Omental fat pad (tissue), 4 donors: Measurements from ENCODE around the gene TBC1D32. TPM values are rescaled to one million over a fixed set of nuclear protein-coding genes. Genes with fewer than 3 reads are reported as not detected.

Source experiments
- ATAC-seq: fragments of 150-250 bp; one replicate; pipeline ENCODE4 v1.9.1; 2016; ENCODE audit warnings: mild to moderate bottlenecking, moderate library complexity; ENCODE audit not compliant: low FRiP score
- DNase-seq: peaks from one replicate; pipeline ENCODE4 v3.0.0-alpha.2; 2019; ENCODE audit warnings: low spot score
- total RNA-seq, 4 donors: library from RNA; depleted of rRNA; stranded (reverse); fragments of >200 nt; gene quantifications; one replicate each; pipeline ENCODE4 v1.1.0, GENCODE V29; 2016
- TF ChIP-seq, protein P1 (sequence below), 3 donors: fragments of 450-650 bp; IDR thresholded peaks; one replicate each; pipeline ENCODE4 v1.5.1; 2016 to 2017; ENCODE audit warnings: antibody characterized with exemption in 3 of 3, mild to moderate bottlenecking in 3 of 3, moderate library complexity in 2 of 3

Gene TBC1D32
- total RNA-seq, 4 donors from 2014 or later: 4.6 to 11.4 (median 7.4) TPM

DNA sequence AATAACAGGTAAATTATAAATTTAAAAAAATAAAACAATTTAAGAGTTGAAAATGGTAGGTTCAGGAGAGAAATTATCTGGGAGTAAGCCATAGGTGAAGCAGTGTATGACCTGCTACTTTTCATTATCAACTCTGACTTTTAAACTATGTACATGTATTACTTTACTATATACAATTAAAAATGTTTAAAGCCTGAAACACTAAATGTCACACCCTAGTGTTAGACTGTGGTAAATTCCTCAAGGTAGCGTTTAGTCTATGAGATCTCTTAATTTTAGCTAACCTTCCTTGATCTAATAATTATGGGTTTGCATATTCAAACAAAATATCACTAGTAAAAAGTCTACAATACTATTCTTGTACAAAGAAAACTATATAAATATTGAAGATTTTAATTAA, 22.3 kb upstream of the TBC1D32 start:
- no peak for ATAC-seq
- TF ChIP-seq, protein P1, sequence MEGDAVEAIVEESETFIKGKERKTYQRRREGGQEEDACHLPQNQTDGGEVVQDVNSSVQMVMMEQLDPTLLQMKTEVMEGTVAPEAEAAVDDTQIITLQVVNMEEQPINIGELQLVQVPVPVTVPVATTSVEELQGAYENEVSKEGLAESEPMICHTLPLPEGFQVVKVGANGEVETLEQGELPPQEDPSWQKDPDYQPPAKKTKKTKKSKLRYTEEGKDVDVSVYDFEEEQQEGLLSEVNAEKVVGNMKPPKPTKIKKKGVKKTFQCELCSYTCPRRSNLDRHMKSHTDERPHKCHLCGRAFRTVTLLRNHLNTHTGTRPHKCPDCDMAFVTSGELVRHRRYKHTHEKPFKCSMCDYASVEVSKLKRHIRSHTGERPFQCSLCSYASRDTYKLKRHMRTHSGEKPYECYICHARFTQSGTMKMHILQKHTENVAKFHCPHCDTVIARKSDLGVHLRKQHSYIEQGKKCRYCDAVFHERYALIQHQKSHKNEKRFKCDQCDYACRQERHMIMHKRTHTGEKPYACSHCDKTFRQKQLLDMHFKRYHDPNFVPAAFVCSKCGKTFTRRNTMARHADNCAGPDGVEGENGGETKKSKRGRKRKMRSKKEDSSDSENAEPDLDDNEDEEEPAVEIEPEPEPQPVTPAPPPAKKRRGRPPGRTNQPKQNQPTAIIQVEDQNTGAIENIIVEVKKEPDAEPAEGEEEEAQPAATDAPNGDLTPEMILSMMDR (IDR thresholded peaks at IDR 0.05): no peak
- no peak for DNase-seq

DNA sequence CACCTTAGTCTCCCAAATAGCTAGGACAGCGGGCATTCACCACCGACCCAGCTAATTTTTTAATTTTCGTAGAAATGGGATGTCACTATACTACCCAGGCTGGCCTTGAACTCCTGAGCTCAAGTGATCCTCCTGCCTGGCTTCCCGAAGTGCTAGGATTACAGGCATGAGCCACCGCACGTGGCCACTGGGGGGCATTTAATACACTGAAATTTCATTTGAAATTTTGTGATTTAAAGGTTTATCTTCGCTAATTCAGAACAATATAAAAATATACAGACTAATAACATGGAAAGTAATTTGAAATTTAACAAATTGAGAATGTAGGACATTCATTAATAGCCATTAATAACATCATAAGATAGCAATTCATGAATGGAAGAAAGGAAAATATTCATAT, 20.5 kb upstream of the TBC1D32 start:
- ATAC-seq: no peak
- TF ChIP-seq, protein P1 (IDR thresholded peaks at IDR 0.05): no peak

DNA sequence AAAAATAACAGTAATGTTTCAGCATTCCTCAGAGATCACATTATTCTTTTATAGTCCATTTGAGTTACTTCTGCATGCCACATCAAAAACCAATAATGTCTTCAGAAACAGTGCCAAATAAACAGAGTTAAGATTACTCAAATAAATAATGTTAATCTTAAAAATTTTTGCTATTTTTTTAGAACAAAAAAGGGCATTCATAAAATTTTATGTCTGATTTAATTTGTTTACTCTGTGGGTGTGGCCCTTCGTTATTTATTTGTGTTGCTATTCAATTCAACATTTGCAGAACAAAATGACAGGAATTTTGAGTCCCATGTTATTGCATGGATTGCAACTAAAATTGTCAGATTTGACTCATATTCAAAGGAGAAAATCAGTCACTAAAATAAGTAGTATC, 18.7 kb upstream of the TBC1D32 start:
- no peak for DNase-seq
- no peak for ATAC-seq
- TF ChIP-seq, protein P1 (IDR thresholded peaks at IDR 0.05): no peak

More for the DNA sequence above, 20.5 kb upstream of the TBC1D32 start:
- no peak for DNase-seq

DNA sequence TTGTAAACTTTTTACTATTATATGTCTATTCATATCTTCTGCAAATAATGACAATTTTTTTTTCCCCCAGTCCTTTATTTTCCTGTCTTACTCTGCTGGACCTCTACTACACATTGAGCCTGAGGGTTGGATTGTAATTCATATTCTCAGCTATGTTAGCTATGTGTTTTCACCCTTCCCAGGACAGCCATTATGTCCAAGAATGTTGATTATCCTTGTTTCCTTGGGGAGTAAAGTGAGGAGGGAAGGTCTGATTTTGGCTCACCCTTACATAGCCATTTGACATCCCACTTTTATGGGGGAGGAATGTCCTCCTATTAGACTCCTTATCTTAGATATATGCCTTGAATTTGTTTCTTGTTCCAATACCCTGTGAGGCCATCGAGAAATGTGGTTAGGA, 17.6 kb upstream of the TBC1D32 start:
- ATAC-seq: no peak

DNA sequence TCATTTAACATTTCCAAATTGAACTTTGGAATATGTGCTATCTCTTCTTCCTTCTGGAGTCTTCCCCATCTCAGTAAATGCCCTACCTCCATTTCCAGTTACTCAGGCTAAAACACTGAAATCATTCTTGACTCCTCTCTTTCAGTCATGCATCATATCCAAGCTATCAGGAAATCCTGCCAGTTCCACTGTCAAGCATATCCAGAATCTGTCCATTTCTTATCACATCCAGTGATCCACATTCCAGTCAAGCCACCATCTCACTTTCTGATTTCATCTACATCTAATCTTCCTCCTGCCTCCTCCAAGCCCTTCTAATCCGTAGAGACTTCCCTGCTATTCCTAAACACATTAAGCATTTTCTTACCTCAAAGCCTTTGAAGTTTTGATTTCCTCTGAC, 15.3 kb upstream of the TBC1D32 start:
- DNase-seq (no peak), ATAC-seq (no peak)
- TF ChIP-seq, protein P1 (IDR thresholded peaks at IDR 0.05): no peak

More for the DNA sequence above, 17.6 kb upstream of the TBC1D32 start:
- no peak for DNase-seq
- TF ChIP-seq, protein P1 (IDR thresholded peaks at IDR 0.05): no peak

DNA sequence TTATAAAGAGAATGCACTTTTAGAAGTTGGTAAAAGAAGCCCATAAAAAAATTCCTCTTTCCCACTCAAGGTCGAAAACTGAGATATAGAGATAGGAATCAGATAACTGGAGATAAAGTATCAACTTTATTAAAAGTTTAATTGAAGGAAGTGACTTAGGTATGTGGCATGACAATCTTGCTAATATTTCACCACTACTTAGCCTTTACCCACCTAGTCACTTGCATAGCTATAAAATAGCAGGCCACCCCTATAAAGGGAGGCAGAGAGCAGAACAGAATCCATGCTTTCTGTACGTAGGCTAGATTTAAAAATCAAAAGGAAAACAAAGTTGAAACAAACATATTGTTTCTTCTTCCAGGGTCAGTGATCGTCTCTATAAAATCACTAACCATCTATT, 13.2 kb upstream of the TBC1D32 start:
- DNase-seq: no peak
- TF ChIP-seq, protein P1 (IDR thresholded peaks at IDR 0.05): no peak
- ATAC-seq: no peak

DNA sequence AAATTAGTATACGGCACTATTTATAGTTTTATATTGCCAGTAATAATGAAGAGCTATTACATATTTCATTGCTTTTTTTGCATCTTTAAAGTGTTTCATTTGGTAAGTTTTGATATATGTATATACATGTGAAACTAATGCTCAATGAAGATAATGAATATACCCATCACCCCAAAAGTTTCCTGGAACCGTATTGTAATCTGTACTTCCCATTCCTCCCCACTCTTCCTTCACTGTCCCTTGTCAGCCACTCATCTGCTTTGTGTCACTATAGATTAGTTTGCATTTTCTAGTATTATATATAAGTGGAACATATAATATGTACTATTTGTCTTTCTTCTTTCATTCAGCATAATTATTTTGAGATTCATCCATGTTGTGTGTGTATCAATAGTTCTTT, 10.3 kb upstream of the TBC1D32 start:
- TF ChIP-seq, protein P1 (IDR thresholded peaks at IDR 0.05): no peak
- no peak for ATAC-seq

More for the DNA sequence above, 10.3 kb upstream of the TBC1D32 start:
- no peak for DNase-seq
